Type B pancreatic cell (in vitro differentiated cells): Measurements from ENCODE around the gene SMARCC1. TPM values are rescaled to one million over a fixed set of nuclear protein-coding genes. Genes with fewer than 3 reads are reported as not detected.

ENCODE experiments used
- DNase-seq: peaks from one replicate; pipeline ENCODE4 v3.0.0; 2021; ENCODE audit warnings: mixed read lengths; ENCODE audit not compliant: unreplicated experiment; ENCODE audit errors: extremely low spot score
- H3K27ac Mint-ChIP-seq: 2 replicates; pipeline ENCODE4 v1.8.0; 2021; ENCODE audit warnings: mild to moderate bottlenecking, mixed read lengths
- H3K27me3 Mint-ChIP-seq: 2 replicates; pipeline ENCODE4 v1.8.0; 2021; ENCODE audit warnings: mixed read lengths
- H3K36me3 Mint-ChIP-seq: 2 replicates; pipeline ENCODE4 v1.8.0; 2021; ENCODE audit warnings: mixed read lengths
- H3K4me1 Mint-ChIP-seq: one replicate; pipeline ENCODE4 v1.8.0; 2021; ENCODE audit warnings: mixed read lengths; ENCODE audit not compliant: unreplicated experiment
- H3K4me3 Mint-ChIP-seq: 2 replicates; pipeline ENCODE4 v1.8.0; 2021; ENCODE audit warnings: mild to moderate bottlenecking, mixed read lengths
- H3K9me3 Mint-ChIP-seq: 2 replicates; pipeline ENCODE4 v1.8.0; 2021; ENCODE audit warnings: mixed read lengths
- CTCF ChIP-seq: fragments of 200-600 bp; sonication (generic); conservative IDR thresholded peaks from 2 replicates; pipeline ENCODE4 v1.5.0; 2021; ENCODE audit warnings: antibody characterized with exemption, mild to moderate bottlenecking
- total RNA-seq: library from RNA; stranded (reverse); gene quantifications from 2 replicates; pipeline ENCODE4 v1.2.1, GENCODE V29; 2021; ENCODE audit warnings: low replicate concordance

SMARCC1 gene
- total RNA-seq, 1 donor from 2014 or later: 200 TPM

GRCh38 chr3:47780741-47781684, 680 bp downstream of the SMARCC1 start:
- Mint-ChIP-seq H3K27ac (peak overlapping the region; percentile 99), H3K27me3 (no peaks in the 10 kb centered on the region), H3K4me1 (peaks cover 14% of the 10 kb centered on the region), H3K4me3 (peak overlapping the region; percentile 99), H3K36me3 (peaks cover 4% of the 10 kb centered on the region), H3K9me3 (no peaks in the 10 kb centered on the region)
- peak; percentile 82 for DNase-seq
- no peak for TF ChIP-seq CTCF

GRCh38 chr3:47778746-47779145, 2.9 kb downstream of the SMARCC1 start:
- Mint-ChIP-seq H3K4me3 (no peak overlapping the region), H3K27ac (no peak overlapping the region), H3K9me3 (no peaks in the 10 kb centered on the region), H3K27me3 (no peaks in the 10 kb centered on the region), H3K4me1 (peaks cover 20% of the 10 kb centered on the region), H3K36me3 (peaks cover 4% of the 10 kb centered on the region)
- no peak for TF ChIP-seq CTCF
- no peak for DNase-seq

- no peaks in the 10 kb centered on the region for H3K27me3 Mint-ChIP-seq
- no peak for TF ChIP-seq CTCF
Measured at GRCh38 chr3:47772788-47773187, 8.9 kb downstream of the SMARCC1 start.

DNA sequence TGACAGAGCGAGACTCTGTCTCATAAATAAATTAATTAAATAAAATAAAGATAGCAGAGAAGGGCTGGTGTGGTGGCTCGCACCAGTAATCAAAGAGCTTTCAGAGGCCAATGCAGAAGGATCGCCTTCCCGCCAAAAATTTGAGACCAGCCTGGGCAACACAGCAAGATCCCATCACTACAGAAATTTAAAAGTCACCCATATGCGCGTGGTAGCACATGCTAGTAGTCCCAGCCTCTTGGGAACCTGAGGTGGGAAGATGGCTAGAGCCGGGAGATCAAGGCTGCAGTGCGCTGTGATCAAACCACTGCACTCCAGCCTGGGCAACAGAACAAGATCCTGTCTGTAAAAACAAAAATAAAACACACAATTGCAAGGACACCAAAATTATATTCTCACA, 9.6 kb downstream of the SMARCC1 start:
- H3K27ac Mint-ChIP-seq: no peak overlapping the region
- H3K27me3 Mint-ChIP-seq: no peaks in the 10 kb centered on the region
- no peak overlapping the region for H3K4me3 Mint-ChIP-seq
- peaks cover 16% of the 10 kb centered on the region for H3K36me3 Mint-ChIP-seq
- H3K4me1 Mint-ChIP-seq: peaks cover 9% of the 10 kb centered on the region
- DNase-seq: no peak
- H3K9me3 Mint-ChIP-seq: no peaks in the 10 kb centered on the region
- TF ChIP-seq CTCF: no peak

More at GRCh38 chr3:47772788-47773187, 8.9 kb downstream of the SMARCC1 start:
- Mint-ChIP-seq H3K9me3 (no peaks in the 10 kb centered on the region), H3K4me3 (no peak overlapping the region), H3K36me3 (peaks cover 16% of the 10 kb centered on the region), H3K27ac (peak overlapping the region; percentile 41), H3K4me1 (peaks cover 9% of the 10 kb centered on the region)
- no peak for DNase-seq

- Mint-ChIP-seq H3K36me3 (peaks cover 19% of the 10 kb centered on the region), H3K9me3 (no peaks in the 10 kb centered on the region), H3K27ac (no peak overlapping the region), H3K4me1 (no peaks in the 10 kb centered on the region), H3K27me3 (no peaks in the 10 kb centered on the region), H3K4me3 (no peak overlapping the region)
- TF ChIP-seq CTCF: no peak
- no peak for DNase-seq
Measured at GRCh38 chr3:47766186-47766585, 15.5 kb downstream of the SMARCC1 start.
